ENCODE measurements around the gene MRPL12.

Gene MRPL12

DNA sequence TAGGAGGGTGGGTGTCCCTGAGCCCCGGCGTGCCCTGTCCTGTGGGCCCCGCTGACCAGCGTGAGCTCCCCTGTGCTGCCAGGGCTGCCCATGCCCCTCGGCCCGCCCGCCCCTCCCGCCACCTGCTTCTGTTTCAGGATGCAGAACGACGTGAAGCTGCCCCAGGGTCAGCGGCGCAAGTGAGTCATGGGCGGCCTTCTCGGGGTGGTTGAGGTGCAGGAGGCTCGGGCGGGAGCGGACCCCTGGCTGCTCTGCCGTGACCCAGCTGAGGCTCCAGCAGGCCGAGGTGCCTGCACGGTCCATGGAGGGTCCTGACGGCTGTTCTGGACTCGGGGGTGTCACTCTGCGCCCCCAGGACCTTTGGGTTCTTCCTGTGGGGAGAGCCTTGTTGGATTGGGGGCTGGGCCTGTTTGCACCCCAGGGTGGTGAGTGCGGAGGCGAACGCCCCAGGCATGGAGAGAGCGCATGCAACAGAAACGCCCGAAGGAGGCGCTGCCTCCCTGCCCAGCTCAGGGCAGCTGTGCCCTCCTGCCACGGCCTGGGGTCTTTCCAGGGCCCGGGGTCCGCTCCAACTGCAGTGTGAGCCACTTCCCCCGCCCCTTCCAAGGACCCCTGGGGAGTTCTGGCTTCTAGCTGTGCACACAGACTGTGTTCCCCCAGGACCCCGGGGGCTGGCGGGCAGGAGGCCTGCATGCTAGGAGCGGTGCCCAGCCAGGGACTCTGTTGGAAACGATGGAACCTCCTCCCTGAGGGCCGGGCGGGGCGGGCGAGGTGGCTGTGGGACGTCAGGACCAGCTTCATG is 12.9 kb downstream of the MRPL12 start:
- H2BK5ac ChIP-seq (ENCODE audit: low read depth, low read length, poor library complexity, severe bottlenecking), result no peak overlapping the region
- H2BK12ac ChIP-seq (ENCODE audit: low read length in 2 of 2), result no peak overlapping the region
- no peak overlapping the region for H3K4me2 ChIP-seq (ENCODE audit: low read length, poor library complexity, severe bottlenecking)
- peaks cover 12% of the 10 kb centered on the region for H3K79me1 ChIP-seq (replicated peaks; ENCODE audit: low read length, poor library complexity, severe bottlenecking)
- H3K9me3 ChIP-seq (ENCODE audit: control insufficient read depth, low read length), result no peaks in the 10 kb centered on the region
- no peak overlapping the region for H3K4ac ChIP-seq (ENCODE audit: low read depth in 1 of 2, low read length in 2 of 2)
- H4K91ac ChIP-seq (ENCODE audit: low read length), result no peak overlapping the region
- H3K27me3 ChIP-seq (ENCODE audit: control insufficient read depth in 1 of 2, insufficient read depth in 1 of 2, low read length in 2 of 2), result no peaks in the 10 kb centered on the region
- DNase-seq, result no peak
- no peak overlapping the region for H3K4me3 ChIP-seq (ENCODE audit: insufficient read depth in 1 of 2, low read depth in 1 of 2, low read length in 2 of 2)
- H3K27ac ChIP-seq (ENCODE audit: low read length, poor library complexity, severe bottlenecking), result no peak overlapping the region
- H2AK5ac ChIP-seq (ENCODE audit: low read length, severe bottlenecking), result no peak overlapping the region
- WGBS, result 94% methylated on average over 42 of the region's 43 CpGs
- H3K18ac ChIP-seq (ENCODE audit: low read depth in 1 of 2, low read length in 2 of 2), result no peak overlapping the region
- H2AFZ ChIP-seq (ENCODE audit: low read depth, low read length), result no peak overlapping the region
- H3K4me1 ChIP-seq (ENCODE audit: control insufficient read depth, insufficient read depth, low read depth, low read length), result peaks cover 22% of the 10 kb centered on the region
- H3K23ac ChIP-seq (ENCODE audit: low read length in 2 of 2), result no peak overlapping the region
- H2BK120ac ChIP-seq (ENCODE audit: low read depth, low read length), result no peak overlapping the region
- no peak overlapping the region for H4K8ac ChIP-seq (ENCODE audit: low read length)
- H3K36me3 ChIP-seq (ENCODE audit: control insufficient read depth in 1 of 2, insufficient read depth in 2 of 2, low read depth in 1 of 2, low read length in 2 of 2), result peaks cover 0 to 56% of the 10 kb centered on the region in 2 experiments
- H3K14ac ChIP-seq (ENCODE audit: low read length in 2 of 2), result no peak overlapping the region
- no peak overlapping the region for H3K9ac ChIP-seq (ENCODE audit: low read length)
- no peak overlapping the region for H2BK15ac ChIP-seq (ENCODE audit: low read depth, poor library complexity, severe bottlenecking)

DNA sequence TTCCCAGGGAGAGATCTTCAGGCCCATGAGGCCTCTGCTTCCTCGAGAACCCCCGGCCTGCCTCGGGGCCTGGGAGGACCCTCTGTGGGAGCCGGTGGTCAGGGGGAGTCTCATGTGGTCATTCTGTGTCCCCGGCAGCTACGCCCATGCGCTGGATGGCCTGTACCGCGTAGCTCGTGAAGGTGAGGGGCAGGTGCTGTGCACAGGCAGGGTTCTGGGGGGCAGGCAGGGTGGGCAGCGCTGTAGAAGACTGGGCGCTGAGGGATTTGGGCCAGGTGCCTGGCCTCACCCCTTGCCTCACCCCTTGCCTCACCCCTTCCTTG is 13.5 kb downstream of the MRPL12 start:
- DNase-seq, result no peak
- Histone ChIP-seq H2BK120ac (ENCODE audit: low read depth, low read length) (no peak overlapping the region), H2AFZ (ENCODE audit: low read depth, low read length) (no peak overlapping the region), H3K9me3 (ENCODE audit: control insufficient read depth, low read length) (no peaks in the 10 kb centered on the region), H3K4me1 (ENCODE audit: control insufficient read depth, insufficient read depth, low read depth, low read length) (peaks cover 19% of the 10 kb centered on the region), H2BK12ac (ENCODE audit: low read length in 2 of 2) (no peak overlapping the region), H3K27ac (ENCODE audit: low read length, poor library complexity, severe bottlenecking) (no peak overlapping the region), H3K4ac (ENCODE audit: low read depth in 1 of 2, low read length in 2 of 2) (no peak overlapping the region), H2AK5ac (ENCODE audit: low read length, severe bottlenecking) (no peak overlapping the region), H4K91ac (ENCODE audit: low read length) (no peak overlapping the region), H2BK15ac (ENCODE audit: low read depth, poor library complexity, severe bottlenecking) (no peak overlapping the region), H4K8ac (ENCODE audit: low read length) (no peak overlapping the region), H3K4me2 (ENCODE audit: low read length, poor library complexity, severe bottlenecking) (no peak overlapping the region), H2BK5ac (ENCODE audit: low read depth, low read length, poor library complexity, severe bottlenecking) (no peak overlapping the region), H3K23ac (ENCODE audit: low read length in 2 of 2) (no peak overlapping the region), H3K36me3 (ENCODE audit: control insufficient read depth in 1 of 2, insufficient read depth in 2 of 2, low read depth in 1 of 2, low read length in 2 of 2) (peaks cover 0 to 56% of the 10 kb centered on the region in 2 experiments), H3K18ac (ENCODE audit: low read depth in 1 of 2, low read length in 2 of 2) (no peak overlapping the region), H3K9ac (ENCODE audit: low read length) (no peak overlapping the region), H3K14ac (ENCODE audit: low read length in 2 of 2) (no peak overlapping the region), H3K27me3 (ENCODE audit: control insufficient read depth in 1 of 2, insufficient read depth in 1 of 2, low read length in 2 of 2) (no peaks in the 10 kb centered on the region), H3K79me1 (replicated peaks; ENCODE audit: low read length, poor library complexity, severe bottlenecking) (peaks cover 12% of the 10 kb centered on the region), H3K4me3 (ENCODE audit: insufficient read depth in 1 of 2, low read depth in 1 of 2, low read length in 2 of 2) (no peak overlapping the region)
- 98% methylated on average over 12 of the region's 12 CpGs for WGBS

DNA sequence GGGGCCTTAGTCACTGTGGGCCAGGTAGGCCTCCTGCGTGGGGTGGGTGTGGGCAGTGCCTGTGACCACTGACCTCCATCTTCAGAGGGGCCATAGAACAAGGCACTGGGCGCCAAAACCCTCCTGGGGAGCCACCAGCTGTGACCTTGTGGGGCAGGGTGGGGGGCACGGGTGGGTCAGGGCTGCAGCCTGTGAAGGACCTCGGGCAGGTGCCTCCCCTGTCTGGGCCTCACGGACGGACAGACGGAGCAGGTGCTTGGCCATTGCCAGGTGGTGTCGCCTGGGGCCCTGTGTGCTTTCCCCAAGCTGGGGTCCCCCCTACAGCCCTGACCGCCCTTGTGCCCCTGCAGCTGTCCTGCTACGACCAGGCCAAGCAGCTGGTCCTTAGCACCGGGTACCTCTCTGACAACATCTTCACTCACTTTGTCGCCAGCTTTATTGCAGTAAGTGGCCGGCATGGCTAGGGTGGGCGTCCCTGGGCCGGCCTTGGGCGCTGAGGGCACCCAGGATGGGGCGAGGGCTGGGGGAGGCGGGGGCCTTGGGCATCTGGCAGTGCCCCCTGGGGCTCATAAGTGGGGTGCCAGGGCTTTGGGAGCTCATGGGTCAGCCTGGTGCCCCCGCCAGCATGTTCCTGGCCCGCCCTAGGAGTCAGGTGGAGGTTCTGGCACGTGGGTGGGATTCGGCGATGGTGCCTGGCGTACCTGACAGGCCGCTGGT is 14.0 kb downstream of the MRPL12 start:
- Histone ChIP-seq H2AK5ac (ENCODE audit: low read length, severe bottlenecking) (no peak overlapping the region), H3K27ac (ENCODE audit: low read length, poor library complexity, severe bottlenecking) (no peak overlapping the region), H2BK15ac (ENCODE audit: low read depth, poor library complexity, severe bottlenecking) (no peak overlapping the region), H2BK5ac (ENCODE audit: low read depth, low read length, poor library complexity, severe bottlenecking) (no peak overlapping the region), H3K27me3 (ENCODE audit: control insufficient read depth in 1 of 2, insufficient read depth in 1 of 2, low read length in 2 of 2) (no peaks in the 10 kb centered on the region), H3K23ac (ENCODE audit: low read length in 2 of 2) (no peak overlapping the region), H2BK120ac (ENCODE audit: low read depth, low read length) (no peak overlapping the region), H3K4me1 (ENCODE audit: control insufficient read depth, insufficient read depth, low read depth, low read length) (peaks cover 19% of the 10 kb centered on the region), H3K79me1 (replicated peaks; ENCODE audit: low read length, poor library complexity, severe bottlenecking) (peaks cover 12% of the 10 kb centered on the region), H3K4me2 (ENCODE audit: low read length, poor library complexity, severe bottlenecking) (no peak overlapping the region), H4K8ac (ENCODE audit: low read length) (no peak overlapping the region), H2BK12ac (ENCODE audit: low read length in 2 of 2) (no peak overlapping the region), H3K9me3 (ENCODE audit: control insufficient read depth, low read length) (no peaks in the 10 kb centered on the region), H3K9ac (ENCODE audit: low read length) (no peak overlapping the region), H4K91ac (ENCODE audit: low read length) (no peak overlapping the region), H3K36me3 (ENCODE audit: control insufficient read depth in 1 of 2, insufficient read depth in 2 of 2, low read depth in 1 of 2, low read length in 2 of 2) (peaks cover 0 to 56% of the 10 kb centered on the region in 2 experiments), H3K14ac (ENCODE audit: low read length in 2 of 2) (no peak overlapping the region), H3K4ac (ENCODE audit: low read depth in 1 of 2, low read length in 2 of 2) (no peak overlapping the region), H2AFZ (ENCODE audit: low read depth, low read length) (no peak overlapping the region), H3K18ac (ENCODE audit: low read depth in 1 of 2, low read length in 2 of 2) (no peak overlapping the region), H3K4me3 (ENCODE audit: insufficient read depth in 1 of 2, low read depth in 1 of 2, low read length in 2 of 2) (no peak overlapping the region)
- no peak for DNase-seq
- 98% methylated on average over 25 of the region's 25 CpGs for WGBS

DNA sequence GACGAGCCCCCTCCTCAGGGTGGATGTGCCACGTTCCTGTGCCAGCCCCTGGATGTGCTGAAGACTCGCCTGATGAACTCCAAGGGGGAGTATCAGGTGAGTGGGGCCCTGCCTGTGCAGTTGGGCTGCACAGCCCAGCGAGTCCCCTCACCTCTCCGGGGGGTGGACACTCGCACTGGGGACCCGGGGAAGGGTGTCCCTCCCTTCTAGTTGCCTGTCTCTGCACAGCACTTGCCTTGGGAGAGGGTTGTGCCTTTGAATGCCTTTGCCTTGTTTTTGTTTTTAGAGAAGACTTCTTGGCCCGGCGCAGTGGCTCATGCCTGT is 14.6 kb downstream of the MRPL12 start:
- Histone ChIP-seq H3K23ac (ENCODE audit: low read length in 2 of 2) (no peak overlapping the region), H3K36me3 (ENCODE audit: control insufficient read depth in 1 of 2, insufficient read depth in 2 of 2, low read depth in 1 of 2, low read length in 2 of 2) (peaks cover 0 to 56% of the 10 kb centered on the region in 2 experiments), H3K4ac (ENCODE audit: low read depth in 1 of 2, low read length in 2 of 2) (no peak overlapping the region), H3K27ac (ENCODE audit: low read length, poor library complexity, severe bottlenecking) (no peak overlapping the region), H3K4me1 (ENCODE audit: control insufficient read depth, insufficient read depth, low read depth, low read length) (peaks cover 21% of the 10 kb centered on the region), H2BK12ac (ENCODE audit: low read length in 2 of 2) (no peak overlapping the region), H3K79me1 (replicated peaks; ENCODE audit: low read length, poor library complexity, severe bottlenecking) (peaks cover 12% of the 10 kb centered on the region), H2AK5ac (ENCODE audit: low read length, severe bottlenecking) (no peak overlapping the region), H4K8ac (ENCODE audit: low read length) (no peak overlapping the region), H2BK5ac (ENCODE audit: low read depth, low read length, poor library complexity, severe bottlenecking) (no peak overlapping the region), H3K4me2 (ENCODE audit: low read length, poor library complexity, severe bottlenecking) (no peak overlapping the region), H4K91ac (ENCODE audit: low read length) (no peak overlapping the region), H2BK120ac (ENCODE audit: low read depth, low read length) (no peak overlapping the region), H3K27me3 (ENCODE audit: control insufficient read depth in 1 of 2, insufficient read depth in 1 of 2, low read length in 2 of 2) (no peaks in the 10 kb centered on the region), H3K14ac (ENCODE audit: low read length in 2 of 2) (no peak overlapping the region), H2BK15ac (ENCODE audit: low read depth, poor library complexity, severe bottlenecking) (no peak overlapping the region), H2AFZ (ENCODE audit: low read depth, low read length) (no peak overlapping the region), H3K18ac (ENCODE audit: low read depth in 1 of 2, low read length in 2 of 2) (no peak overlapping the region), H3K9me3 (ENCODE audit: control insufficient read depth, low read length) (no peaks in the 10 kb centered on the region), H3K4me3 (ENCODE audit: insufficient read depth in 1 of 2, low read depth in 1 of 2, low read length in 2 of 2) (no peak overlapping the region), H3K9ac (ENCODE audit: low read length) (no peak overlapping the region)
- no peak for DNase-seq
- WGBS, result 94% methylated on average over 9 of the region's 9 CpGs
